ENCODE measurements around the gene JTB.
A peak's percentile ranks its signal among the peaks of the same experiment; 100 is the strongest.
"Not testable (repeated sequence)": the region's sequence is repeated elsewhere in the genome, so short reads cannot be mapped to it uniquely, and the experiment has no call there.

Gene JTB

DNA sequence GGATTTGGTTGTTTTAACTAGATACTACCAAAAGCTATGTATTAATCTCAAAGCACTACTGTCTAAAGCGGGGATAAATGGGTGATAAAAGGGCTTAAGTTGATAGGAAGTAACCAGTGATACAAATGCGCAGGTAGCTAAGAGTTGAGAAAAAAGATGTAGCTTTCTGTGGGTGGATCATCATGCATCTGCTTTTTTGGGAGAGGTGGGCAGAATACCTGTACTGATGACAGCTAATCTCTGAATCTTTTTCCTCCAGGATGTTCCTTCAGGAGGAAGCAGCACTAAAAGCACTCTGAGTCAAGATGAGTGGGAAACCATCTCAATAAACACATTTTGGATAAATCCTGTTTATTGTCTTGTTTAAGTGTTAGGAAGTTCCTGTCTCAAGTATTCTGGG, 14.3 kb upstream of the JTB start:
- Histone ChIP-seq H3K27ac (ENCODE audit: low read depth, low read length) (peak overlapping the region; percentile 87), H3K9ac (ENCODE audit: low read length) (peak overlapping the region; percentile 95), H3K36me3 (ENCODE audit: insufficient read depth, low read length) (peaks cover 25% of the 10 kb centered on the region), H3K27me3 (ENCODE audit: control insufficient read depth in 1 of 2, insufficient read depth in 2 of 2, low read length in 2 of 2) (no peaks in the 10 kb centered on the region), H3K4me3 (ENCODE audit: low read depth in 1 of 2, low read length in 2 of 2) (peak overlapping the region; percentile 75 to 96), H3K4me1 (ENCODE audit: insufficient read depth, low read length) (peaks cover 27% of the 10 kb centered on the region), H3K9me3 (ENCODE audit: low read length) (no peaks in the 10 kb centered on the region)

DNA sequence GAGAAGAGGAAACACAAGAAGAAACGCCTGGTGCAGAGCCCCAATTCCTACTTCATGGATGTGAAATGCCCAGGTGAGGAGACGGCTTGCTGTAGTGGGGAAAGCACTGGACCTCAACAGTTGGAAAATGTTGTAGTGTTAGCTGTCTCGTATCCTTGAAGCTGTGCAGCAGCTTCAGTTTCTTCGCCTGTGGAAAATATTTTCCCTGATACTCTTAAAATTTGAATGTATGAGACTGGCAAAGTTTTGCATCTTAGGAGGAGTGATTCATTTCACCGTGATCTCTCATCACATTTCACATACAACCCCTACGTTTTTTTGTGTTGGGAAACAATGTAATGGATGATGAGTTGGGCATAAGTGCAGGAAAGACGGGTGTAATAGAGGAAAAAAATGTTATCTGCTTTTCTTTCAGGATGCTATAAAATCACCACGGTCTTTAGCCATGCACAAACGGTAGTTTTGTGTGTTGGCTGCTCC, 13.7 kb upstream of the JTB start:
- Histone ChIP-seq H3K27me3 (ENCODE audit: control insufficient read depth in 1 of 2, insufficient read depth in 2 of 2, low read length in 2 of 2) (no peaks in the 10 kb centered on the region), H3K27ac (ENCODE audit: low read depth, low read length) (peak overlapping the region; percentile 87), H3K9me3 (ENCODE audit: low read length) (no peaks in the 10 kb centered on the region), H3K4me3 (ENCODE audit: low read depth in 1 of 2, low read length in 2 of 2) (peak overlapping the region; percentile 75 to 96), H3K4me1 (ENCODE audit: insufficient read depth, low read length) (peaks cover 32% of the 10 kb centered on the region), H3K36me3 (ENCODE audit: insufficient read depth, low read length) (peaks cover 25% of the 10 kb centered on the region), H3K9ac (ENCODE audit: low read length) (peak overlapping the region; percentile 95)

DNA sequence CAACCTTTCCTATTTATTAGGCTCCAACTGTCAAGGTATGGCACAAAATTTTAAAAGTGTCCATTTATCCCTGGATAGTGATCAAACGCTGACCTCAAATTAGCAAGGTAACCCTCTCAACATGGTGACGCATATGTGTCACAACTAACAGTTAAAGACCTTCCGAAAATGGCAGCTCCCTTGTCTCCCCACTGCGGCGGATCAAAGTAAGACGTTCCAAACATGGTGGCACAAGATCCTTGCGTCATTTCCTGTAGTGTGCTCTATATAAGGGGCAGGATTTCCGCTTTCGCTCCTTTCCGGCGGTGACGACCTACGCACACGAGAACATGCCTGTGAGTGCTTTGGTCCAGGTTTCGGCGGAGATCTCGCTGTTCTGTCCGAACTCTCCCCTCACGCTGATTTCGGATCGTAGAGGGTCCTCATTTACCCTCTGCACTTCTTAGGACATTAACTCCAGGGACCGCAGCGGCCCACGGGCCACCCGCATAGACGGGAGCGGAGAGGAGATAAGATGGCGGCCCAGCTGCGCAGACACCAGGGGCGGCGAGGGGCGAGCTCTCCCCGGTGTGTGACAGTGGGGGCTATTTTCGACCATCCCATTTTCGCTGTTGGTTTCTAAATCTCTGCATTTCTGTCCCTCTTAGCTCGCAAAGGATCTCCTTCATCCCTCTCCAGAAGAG, 13.1 kb upstream of the JTB start, which contains the start of gene RPS27:
RPS27 (plus strand) TSS at position 295 of the 683 bp plus-strand sequence; CDS start at position 330, 35 bp downstream.
- H3K9ac ChIP-seq (ENCODE audit: low read length): peak within 1 kb of the TSS; percentile 95
- H3K27me3 ChIP-seq (ENCODE audit: control insufficient read depth in 1 of 2, insufficient read depth in 2 of 2, low read length in 2 of 2): no peaks in the 10 kb centered on the region
- H3K4me1 ChIP-seq (ENCODE audit: insufficient read depth, low read length): peaks cover 32% of the 10 kb centered on the region
- H3K9me3 ChIP-seq (ENCODE audit: low read length): no peaks in the 10 kb centered on the region
- H3K4me3 ChIP-seq (ENCODE audit: low read depth in 1 of 2, low read length in 2 of 2): peak within 1 kb of the TSS; percentile 75 to 96
- H3K27ac ChIP-seq (ENCODE audit: low read depth, low read length): peak within 1 kb of the TSS; percentile 87
- peaks cover 25% of the 10 kb centered on the region for H3K36me3 ChIP-seq (ENCODE audit: insufficient read depth, low read length)

DNA sequence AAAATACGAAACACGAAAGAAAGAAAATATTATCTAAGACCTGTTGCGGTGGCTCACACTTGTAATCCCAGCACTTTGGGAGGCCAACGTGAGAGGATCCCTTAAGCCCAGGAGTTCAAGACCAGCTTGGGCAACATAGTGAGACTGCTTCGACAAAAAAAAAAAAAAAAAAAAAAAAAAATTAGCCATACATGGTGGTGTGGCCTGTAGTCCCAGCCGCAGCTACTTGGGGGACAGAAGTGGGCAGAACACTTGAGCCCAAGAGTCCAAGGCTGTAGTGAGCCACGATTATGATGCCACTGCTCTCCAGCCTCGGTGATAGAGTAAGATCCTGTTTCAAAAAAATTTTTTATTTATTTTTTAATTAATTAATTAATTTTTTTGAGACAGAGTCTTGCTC, 10.1 kb upstream of the JTB start:
- H3K4me3 ChIP-seq (ENCODE audit: low read depth in 1 of 2, low read length in 2 of 2): no peak overlapping the region
- no peak overlapping the region for H3K9ac ChIP-seq (ENCODE audit: low read length)
- H3K36me3 ChIP-seq (ENCODE audit: insufficient read depth, low read length): peaks cover 18% of the 10 kb centered on the region
- H3K9me3 ChIP-seq (ENCODE audit: low read length): no peaks in the 10 kb centered on the region
- no peaks in the 10 kb centered on the region for H3K27me3 ChIP-seq (ENCODE audit: control insufficient read depth in 1 of 2, insufficient read depth in 2 of 2, low read length in 2 of 2)
- no peak overlapping the region for H3K27ac ChIP-seq (ENCODE audit: low read depth, low read length)
- H3K4me1 ChIP-seq (ENCODE audit: insufficient read depth, low read length): peaks cover 37% of the 10 kb centered on the region

DNA sequence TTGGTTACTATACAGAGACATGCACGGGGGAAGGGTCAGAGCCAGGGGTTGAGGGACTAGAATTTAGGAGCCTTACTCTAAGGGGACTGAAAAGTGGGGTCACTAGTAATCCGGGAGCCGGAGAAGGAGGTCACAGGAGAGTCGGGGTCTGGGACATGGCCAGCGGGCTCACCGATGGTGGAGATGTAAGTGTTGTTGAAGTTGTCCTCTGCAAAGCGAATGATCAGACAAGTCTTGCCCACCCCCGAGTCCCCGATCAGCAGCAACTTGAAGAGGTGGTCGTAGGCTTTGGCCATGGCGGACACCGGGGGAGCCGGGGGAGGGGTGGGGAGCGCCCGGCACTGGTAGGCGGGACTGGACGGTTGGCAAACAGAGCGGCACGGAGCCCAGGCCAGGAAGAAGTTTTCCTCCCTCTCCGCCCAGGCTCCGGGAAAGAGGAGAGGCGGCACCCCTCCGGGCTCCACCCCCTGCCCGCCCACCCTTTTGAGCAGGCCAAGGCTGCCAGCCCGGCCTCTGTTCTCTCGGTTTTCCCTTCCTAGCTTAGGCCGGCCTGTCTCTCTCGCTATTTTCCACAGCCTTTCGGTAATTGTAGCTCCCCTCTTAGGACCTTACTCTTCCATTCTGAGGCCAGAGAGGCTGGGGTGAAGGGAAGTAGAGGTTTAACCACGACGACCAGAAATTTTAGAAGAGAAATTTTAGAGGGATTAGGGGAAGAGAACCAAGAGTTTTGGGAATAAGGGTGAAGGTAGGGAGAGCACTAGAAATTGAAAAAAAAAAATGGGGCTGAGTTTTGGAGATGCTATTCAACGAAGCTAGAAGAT, 8.7 kb upstream of the JTB start, which contains the start of gene RAB13:
RAB13 (minus strand) TSS at position 399 of the 821 bp plus-strand sequence; CDS start at position 296, 103 bp downstream.
- H3K9me3 ChIP-seq (ENCODE audit: low read length): no peaks in the 10 kb centered on the region
- H3K27me3 ChIP-seq (ENCODE audit: control insufficient read depth in 1 of 2, insufficient read depth in 2 of 2, low read length in 2 of 2): no peaks in the 10 kb centered on the region
- H3K36me3 ChIP-seq (ENCODE audit: insufficient read depth, low read length): peaks cover 20% of the 10 kb centered on the region
- H3K4me1 ChIP-seq (ENCODE audit: insufficient read depth, low read length): peaks cover 24% of the 10 kb centered on the region
- peak within 1 kb of the TSS; percentile 88 for H3K9ac ChIP-seq (ENCODE audit: low read length)
- peak within 1 kb of the TSS; percentile 58 to 85 for H3K4me3 ChIP-seq (ENCODE audit: low read depth in 1 of 2, low read length in 2 of 2)
- H3K27ac ChIP-seq (ENCODE audit: low read depth, low read length): peak within 1 kb of the TSS; percentile 91

DNA sequence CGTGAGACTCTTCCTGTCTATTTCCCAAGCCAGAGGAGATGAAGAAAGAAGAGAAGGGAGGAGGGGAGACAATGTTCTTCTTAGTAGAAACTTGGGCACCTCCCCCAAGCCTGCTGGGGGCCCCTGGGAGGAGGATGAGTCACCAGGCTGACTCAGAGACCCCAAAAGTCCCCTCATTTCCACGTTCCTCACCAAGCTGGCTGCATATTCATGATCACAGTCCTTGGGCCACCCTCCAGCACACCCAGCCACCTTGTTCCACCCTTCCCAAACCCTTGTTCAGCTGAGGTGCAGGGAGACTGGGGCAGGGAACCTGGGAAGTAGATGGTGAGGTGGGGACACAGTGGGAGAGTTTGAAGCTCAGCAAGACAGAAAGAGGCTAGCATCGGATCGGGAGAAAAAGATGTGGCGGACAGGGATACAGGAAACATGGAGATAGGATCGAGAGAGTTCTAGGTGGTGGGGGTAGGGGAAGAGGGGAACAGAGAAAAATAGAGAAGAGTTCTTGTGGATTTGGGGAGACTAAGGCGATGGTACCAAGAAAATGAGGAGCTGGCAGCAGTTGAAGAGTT, 8.0 kb upstream of the JTB start:
- Histone ChIP-seq H3K4me1 (ENCODE audit: insufficient read depth, low read length) (peaks cover 24% of the 10 kb centered on the region), H3K4me3 (ENCODE audit: low read depth in 1 of 2, low read length in 2 of 2) (peak overlapping the region; percentile 58 to 85), H3K27me3 (ENCODE audit: control insufficient read depth in 1 of 2, insufficient read depth in 2 of 2, low read length in 2 of 2) (no peaks in the 10 kb centered on the region), H3K36me3 (ENCODE audit: insufficient read depth, low read length) (peaks cover 21% of the 10 kb centered on the region), H3K27ac (ENCODE audit: low read depth, low read length) (peak overlapping the region; percentile 84), H3K9ac (ENCODE audit: low read length) (peak overlapping the region; percentile 75), H3K9me3 (ENCODE audit: low read length) (no peaks in the 10 kb centered on the region)

DNA sequence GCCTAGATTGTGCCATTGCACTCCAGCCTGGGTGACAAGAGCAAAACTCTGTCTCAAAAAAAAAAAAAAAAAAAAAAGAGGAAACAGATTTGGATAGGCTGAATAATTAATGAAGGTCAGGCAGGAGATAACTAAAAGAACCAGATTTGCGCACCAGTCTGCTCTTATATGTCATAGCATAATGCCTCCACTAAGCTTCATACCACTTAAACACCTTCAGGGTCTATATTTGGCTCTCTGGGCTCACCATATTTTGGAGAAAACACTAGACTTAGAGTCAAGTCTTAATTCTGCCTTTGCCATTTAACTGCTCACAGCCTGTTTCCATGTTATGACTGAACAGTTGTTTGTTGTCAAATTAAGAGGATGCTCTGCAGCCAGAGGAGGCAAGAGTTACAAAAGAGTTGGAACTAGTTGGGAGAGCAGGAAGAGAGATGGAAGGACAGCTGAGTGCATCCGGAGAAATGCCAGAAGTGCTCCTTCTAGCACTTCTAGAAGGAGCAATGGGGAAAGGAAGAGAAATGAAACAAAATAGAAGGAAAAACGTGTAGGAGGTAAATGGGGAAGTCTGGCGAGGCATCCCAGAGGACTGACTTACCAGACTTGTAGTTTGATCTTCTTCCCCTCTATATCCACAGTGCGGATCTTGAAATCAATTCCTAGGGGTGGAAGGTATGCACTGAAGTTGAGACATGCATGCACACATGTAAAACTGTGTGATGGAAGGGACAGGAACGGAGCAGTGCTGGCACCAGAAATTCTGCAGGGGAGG, 6.8 kb upstream of the JTB start:
- Histone ChIP-seq H3K9me3 (ENCODE audit: low read length) (no peaks in the 10 kb centered on the region), H3K4me3 (ENCODE audit: low read depth in 1 of 2, low read length in 2 of 2) (no peak overlapping the region), H3K27ac (ENCODE audit: low read depth, low read length) (no peak overlapping the region), H3K9ac (ENCODE audit: low read length) (peak overlapping the region; percentile 75), H3K36me3 (ENCODE audit: insufficient read depth, low read length) (peaks cover 21% of the 10 kb centered on the region), H3K4me1 (ENCODE audit: insufficient read depth, low read length) (peaks cover 17% of the 10 kb centered on the region), H3K27me3 (ENCODE audit: control insufficient read depth in 1 of 2, insufficient read depth in 2 of 2, low read length in 2 of 2) (no peaks in the 10 kb centered on the region)

DNA sequence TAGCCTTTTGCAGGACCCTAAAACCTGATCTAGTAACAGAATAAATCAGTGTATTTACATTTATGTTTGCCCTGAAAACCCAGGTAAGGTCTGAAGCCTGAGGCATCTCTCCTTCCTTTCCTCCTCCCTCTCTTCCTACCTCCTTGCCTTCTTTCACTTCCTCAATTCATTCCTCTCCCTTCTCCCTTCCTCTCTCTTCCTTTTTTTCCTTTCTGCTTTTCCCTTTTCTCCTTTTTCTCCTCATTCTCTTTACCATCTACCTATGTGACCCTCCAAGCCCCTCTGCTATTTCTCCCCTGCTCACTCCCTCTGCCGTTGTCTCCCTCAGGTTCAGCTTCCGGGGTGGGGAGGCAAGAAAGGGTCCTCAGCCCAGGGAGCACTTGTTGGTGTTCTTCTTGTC, 4.3 kb upstream of the JTB start:
- H3K27ac ChIP-seq (ENCODE audit: low read depth, low read length); H3K9ac ChIP-seq (ENCODE audit: low read length); H3K9me3 ChIP-seq (ENCODE audit: low read length); H3K4me3 ChIP-seq (ENCODE audit: low read depth in 1 of 2, low read length in 2 of 2); H3K27me3 ChIP-seq (ENCODE audit: control insufficient read depth in 1 of 2, insufficient read depth in 2 of 2, low read length in 2 of 2): not testable (repeated sequence)
- H3K4me1 ChIP-seq (ENCODE audit: insufficient read depth, low read length): peaks cover 21% of the 10 kb centered on the region
- peaks cover 21% of the 10 kb centered on the region for H3K36me3 ChIP-seq (ENCODE audit: insufficient read depth, low read length)

DNA sequence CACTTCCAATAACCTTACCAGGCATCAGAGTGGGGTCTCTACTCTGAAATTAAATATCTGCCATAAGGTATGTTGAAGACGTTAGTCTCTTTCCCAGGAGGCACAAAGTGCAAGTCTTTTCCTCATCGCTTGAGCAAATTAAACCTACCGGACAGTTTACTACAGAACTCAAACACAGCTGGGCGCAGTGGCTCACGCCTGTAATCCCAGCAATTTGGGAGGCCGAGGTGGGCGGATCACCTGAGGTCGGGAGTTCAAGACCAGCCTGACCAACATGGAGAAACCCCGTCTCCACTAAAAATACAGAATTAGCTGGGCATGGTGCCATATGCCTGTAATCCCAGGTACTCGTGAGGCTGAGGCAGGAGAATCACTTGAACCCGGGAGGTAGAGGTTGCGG, 1.6 kb upstream of the JTB start:
- H3K27me3 ChIP-seq (ENCODE audit: control insufficient read depth in 1 of 2, insufficient read depth in 2 of 2, low read length in 2 of 2); H3K9me3 ChIP-seq (ENCODE audit: low read length); H3K4me3 ChIP-seq (ENCODE audit: low read depth in 1 of 2, low read length in 2 of 2); H3K27ac ChIP-seq (ENCODE audit: low read depth, low read length); H3K9ac ChIP-seq (ENCODE audit: low read length): not testable (repeated sequence)
- Histone ChIP-seq H3K4me1 (ENCODE audit: insufficient read depth, low read length) (peaks cover 20% of the 10 kb centered on the region), H3K36me3 (ENCODE audit: insufficient read depth, low read length) (peaks cover 40% of the 10 kb centered on the region)

DNA sequence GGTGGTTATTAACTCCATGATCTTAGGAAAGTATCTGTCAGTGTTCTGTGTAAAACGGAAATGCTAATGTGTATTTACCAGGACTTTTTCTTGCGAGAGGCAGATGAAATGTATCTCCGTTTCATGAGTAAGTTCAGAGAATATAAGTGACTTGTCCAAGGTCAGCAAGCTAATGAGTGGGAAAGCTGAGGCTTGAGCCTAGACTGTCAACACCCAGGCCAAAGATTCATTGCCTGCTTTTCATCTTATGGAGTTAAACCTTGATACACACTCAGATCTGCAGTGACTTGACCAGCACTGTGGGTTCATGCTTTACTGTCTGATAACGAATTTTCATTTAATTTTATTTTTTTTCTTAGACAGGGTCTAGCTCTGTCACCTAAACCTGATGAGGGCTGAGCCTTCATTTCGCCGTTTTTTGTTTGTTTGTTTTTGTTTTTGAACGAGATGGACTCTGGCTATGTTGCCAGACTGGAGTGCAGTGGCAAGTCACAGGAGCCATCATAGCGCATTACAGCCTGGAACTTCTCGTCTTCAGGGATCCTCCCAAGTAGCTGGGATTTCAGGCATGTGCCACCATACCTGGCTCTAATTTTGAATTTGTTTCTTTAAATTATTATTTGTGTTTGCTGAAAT, 918 bp upstream of the JTB start:
- peaks cover 20% of the 10 kb centered on the region for H3K4me1 ChIP-seq (ENCODE audit: insufficient read depth, low read length)
- no peaks in the 10 kb centered on the region for H3K9me3 ChIP-seq (ENCODE audit: low read length)
- peak overlapping the region; percentile 95 for H3K9ac ChIP-seq (ENCODE audit: low read length)
- H3K4me3 ChIP-seq (ENCODE audit: low read depth in 1 of 2, low read length in 2 of 2): peak overlapping the region; percentile 86 to 97
- no peaks in the 10 kb centered on the region for H3K27me3 ChIP-seq (ENCODE audit: control insufficient read depth in 1 of 2, insufficient read depth in 2 of 2, low read length in 2 of 2)
- H3K36me3 ChIP-seq (ENCODE audit: insufficient read depth, low read length): peaks cover 43% of the 10 kb centered on the region
- peak overlapping the region; percentile 96 for H3K27ac ChIP-seq (ENCODE audit: low read depth, low read length)
